Endodermal cell (in vitro differentiated cells): ENCODE measurements around the gene DPP10. TPM values are rescaled to one million over a fixed set of nuclear protein-coding genes. Genes with fewer than 3 reads are reported as not detected.
A peak's percentile ranks its signal among the peaks of the same experiment; 100 is the strongest.

Experiments
- DNase-seq: peaks from one replicate; pipeline ENCODE4 v3.0.0-alpha.2; 2017
- H3K27ac ChIP-seq: 2 replicates; pipeline ENCODE4 v1.5.1; 2013; ENCODE audit warnings: mild to moderate bottlenecking, low read depth, low read length, moderate library complexity
- H3K27me3 ChIP-seq: 2 replicates; pipeline ENCODE4 v1.6.1; 2013; ENCODE audit warnings: mild to moderate bottlenecking, low read length, moderate library complexity; ENCODE audit not compliant: insufficient read depth, control insufficient read depth, poor library complexity, severe bottlenecking
- H3K36me3 ChIP-seq: 2 replicates; pipeline ENCODE4 v1.7.0; 2013; ENCODE audit warnings: mild to moderate bottlenecking, low read length, moderate library complexity; ENCODE audit not compliant: control insufficient read depth, insufficient read depth
- H3K4me1 ChIP-seq: one replicate; pipeline ENCODE4 v1.7.0; 2013; ENCODE audit warnings: low read length; ENCODE audit not compliant: control insufficient read depth, insufficient read depth
- H3K4me3 ChIP-seq: 2 replicates; pipeline ENCODE4 v1.5.1; 2013; ENCODE audit warnings: mild to moderate bottlenecking, low read length, moderate library complexity
- H3K9ac ChIP-seq: 2 replicates; pipeline ENCODE4 v1.6.1; 2013; ENCODE audit warnings: mild to moderate bottlenecking, low read length, moderate library complexity; ENCODE audit not compliant: poor library complexity, severe bottlenecking; ENCODE audit errors: extremely low read depth
- H3K9me3 ChIP-seq: 2 replicates; pipeline ENCODE4 v1.6.1; 2013; ENCODE audit warnings: mild to moderate bottlenecking, low read length, moderate library complexity; ENCODE audit not compliant: control insufficient read depth
- H3K27ac Mint-ChIP-seq: 2 replicates; pipeline ENCODE4 v1.8.0; 2020; ENCODE audit warnings: mixed read lengths
- H3K27me3 Mint-ChIP-seq: 2 replicates; pipeline ENCODE4 v1.8.0; 2021; ENCODE audit warnings: mild to moderate bottlenecking, mixed read lengths; ENCODE audit not compliant: insufficient read depth
- H3K36me3 Mint-ChIP-seq: 2 replicates; pipeline ENCODE4 v1.8.0; 2020; ENCODE audit warnings: low read depth, mixed read lengths
- H3K4me1 Mint-ChIP-seq: 2 replicates; pipeline ENCODE4 v1.8.0; 2020; ENCODE audit warnings: mixed read lengths
- H3K4me3 Mint-ChIP-seq: 2 replicates; pipeline ENCODE4 v1.8.0; 2020; ENCODE audit warnings: mild to moderate bottlenecking, moderate library complexity, mixed read lengths
- H3K9me3 Mint-ChIP-seq: 2 replicates; pipeline ENCODE4 v1.8.0; 2020; ENCODE audit warnings: mild to moderate bottlenecking, mixed read lengths
- WGBS, 2 experiments: methylation state at CpG; one replicate each; pipeline versions ENCODE4 v1.1.5 to v1.1.7; 2013; ENCODE audit warnings: missing lambda C conversion rate in 2 of 2, mixed read lengths in 1 of 2; ENCODE audit not compliant: insufficient coverage in 1 of 2, insufficient read length in 1 of 2; 5-methylcytosine and 5-hydroxymethylcytosine counted together
- total RNA-seq, 2 donors: library from RNA; stranded (reverse); fragmentation: NEBNext Ultra II Directional in 1 of 2; extraction: Animal tissue kit (Norgen Biotek cat#: 25700) in 1 of 2; gene quantifications; 2 replicates in 1 of 2; 3 replicates in 1 of 2; pipeline ENCODE4 v1.2.1, GENCODE V29; 2021
- TF ChIP-seq, protein P1 (sequence below): fragments of 200-600 bp; sonication (generic); conservative IDR thresholded peaks from 2 replicates; pipeline ENCODE4 v1.5.0; 2021; ENCODE audit warnings: antibody characterized with exemption, mild to moderate bottlenecking

Gene DPP10
- total RNA-seq, 2 donors from 2014 or later = 8.2 to 19.2 TPM

- H3K4me1 Mint-ChIP-seq = peaks cover 17% of the 10 kb centered on the region
- no peak overlapping the region for H3K27ac ChIP-seq
- no peaks in the 10 kb centered on the region for H3K36me3 ChIP-seq
- H3K4me1 ChIP-seq = peaks cover 7% of the 10 kb centered on the region
- no peaks in the 10 kb centered on the region for H3K27me3 ChIP-seq
- no peak overlapping the region for H3K9ac ChIP-seq
- no peaks in the 10 kb centered on the region for H3K27me3 Mint-ChIP-seq
- no peak for DNase-seq
- TF ChIP-seq, protein P1, sequence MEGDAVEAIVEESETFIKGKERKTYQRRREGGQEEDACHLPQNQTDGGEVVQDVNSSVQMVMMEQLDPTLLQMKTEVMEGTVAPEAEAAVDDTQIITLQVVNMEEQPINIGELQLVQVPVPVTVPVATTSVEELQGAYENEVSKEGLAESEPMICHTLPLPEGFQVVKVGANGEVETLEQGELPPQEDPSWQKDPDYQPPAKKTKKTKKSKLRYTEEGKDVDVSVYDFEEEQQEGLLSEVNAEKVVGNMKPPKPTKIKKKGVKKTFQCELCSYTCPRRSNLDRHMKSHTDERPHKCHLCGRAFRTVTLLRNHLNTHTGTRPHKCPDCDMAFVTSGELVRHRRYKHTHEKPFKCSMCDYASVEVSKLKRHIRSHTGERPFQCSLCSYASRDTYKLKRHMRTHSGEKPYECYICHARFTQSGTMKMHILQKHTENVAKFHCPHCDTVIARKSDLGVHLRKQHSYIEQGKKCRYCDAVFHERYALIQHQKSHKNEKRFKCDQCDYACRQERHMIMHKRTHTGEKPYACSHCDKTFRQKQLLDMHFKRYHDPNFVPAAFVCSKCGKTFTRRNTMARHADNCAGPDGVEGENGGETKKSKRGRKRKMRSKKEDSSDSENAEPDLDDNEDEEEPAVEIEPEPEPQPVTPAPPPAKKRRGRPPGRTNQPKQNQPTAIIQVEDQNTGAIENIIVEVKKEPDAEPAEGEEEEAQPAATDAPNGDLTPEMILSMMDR = no peak
- H3K9me3 ChIP-seq = peaks cover under 1% of the 10 kb centered on the region
- no peak overlapping the region for H3K27ac Mint-ChIP-seq
- no peak overlapping the region for H3K4me3 Mint-ChIP-seq
- H3K9me3 Mint-ChIP-seq = no peaks in the 10 kb centered on the region
- WGBS, 2 experiments = 92 to 100% methylated on average over 2 of the region's 2 CpGs
- no peaks in the 10 kb centered on the region for H3K36me3 Mint-ChIP-seq
- H3K4me3 ChIP-seq = no peak overlapping the region
These were observed 257.0 kb downstream of the DPP10 start for GRCh38 chr2:114699423-114699944.

GRCh38 chr2:114700440-114700839 is 258.0 kb downstream of the DPP10 start:
- Mint-ChIP-seq H3K36me3 (no peaks in the 10 kb centered on the region), H3K9me3 (no peaks in the 10 kb centered on the region)

DNA sequence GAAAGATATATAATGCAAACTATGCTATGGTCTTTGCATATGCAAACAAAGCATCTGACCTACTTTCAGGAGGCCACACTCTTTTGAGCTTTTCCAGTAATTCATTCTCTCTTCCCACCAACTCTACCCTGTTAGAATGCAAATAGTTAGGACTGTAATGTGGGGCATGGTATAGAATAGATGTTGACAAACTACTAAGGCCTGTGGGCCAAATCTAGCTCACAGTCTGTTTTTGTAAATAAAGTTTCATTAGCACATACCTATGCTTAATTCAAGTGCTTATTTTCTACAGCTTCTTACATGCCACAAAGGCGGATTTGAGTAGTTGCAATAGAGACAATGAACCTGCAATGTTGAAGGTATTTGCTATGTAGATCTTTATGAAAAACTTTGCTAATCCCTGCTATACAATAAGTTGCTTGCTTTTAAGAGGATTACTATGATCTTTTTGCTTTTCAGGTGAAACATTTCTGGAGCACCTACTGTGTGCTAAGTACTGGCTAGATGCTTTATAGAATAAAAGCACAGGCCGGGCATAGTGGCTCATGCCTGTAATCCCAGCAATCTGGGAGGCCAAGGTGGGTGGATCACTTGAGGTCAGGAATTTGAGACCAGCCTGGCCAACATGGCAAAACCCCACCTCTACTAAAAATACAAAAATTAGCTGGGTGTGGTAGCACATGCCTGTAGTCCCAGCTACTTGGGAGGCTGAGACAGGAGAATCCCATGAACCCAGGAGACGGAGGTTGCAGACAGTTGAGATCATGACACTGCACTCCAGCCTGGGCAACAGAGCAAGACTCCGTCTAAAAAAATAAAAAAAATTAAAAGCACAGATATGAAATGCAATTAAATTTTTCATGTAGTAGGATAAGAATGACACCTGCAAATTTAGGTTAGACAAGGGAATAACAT is 267.8 kb downstream of the DPP10 start:
- peak overlapping the region; percentile 66 for H3K27ac Mint-ChIP-seq

More at GRCh38 chr2:114700440-114700839, 258.0 kb downstream of the DPP10 start:
- peaks cover 4% of the 10 kb centered on the region for H3K9me3 ChIP-seq
- no peaks in the 10 kb centered on the region for H3K27me3 ChIP-seq
- H3K27ac ChIP-seq = no peak overlapping the region
- H3K27me3 Mint-ChIP-seq = no peaks in the 10 kb centered on the region
- no peaks in the 10 kb centered on the region for H3K36me3 ChIP-seq
- H3K4me1 ChIP-seq = peaks cover 7% of the 10 kb centered on the region
- WGBS, 2 experiments = 82 to 86% methylated on average over 5 of the region's 5 CpGs
- H3K9ac ChIP-seq = no peak overlapping the region
- H3K4me3 ChIP-seq = no peak overlapping the region
- H3K4me1 Mint-ChIP-seq = peaks cover 17% of the 10 kb centered on the region
- TF ChIP-seq, protein P1 = no peak
- no peak overlapping the region for H3K27ac Mint-ChIP-seq
- no peak overlapping the region for H3K4me3 Mint-ChIP-seq
- no peak for DNase-seq

More for the DNA sequence above, 267.8 kb downstream of the DPP10 start:
- Mint-ChIP-seq H3K36me3 (no peaks in the 10 kb centered on the region), H3K4me3 (no peak overlapping the region), H3K27me3 (peaks cover 3% of the 10 kb centered on the region), H3K9me3 (no peaks in the 10 kb centered on the region), H3K4me1 (peaks cover 18% of the 10 kb centered on the region)
- Histone ChIP-seq H3K9me3 (no peaks in the 10 kb centered on the region), H3K27ac (no peak overlapping the region), H3K27me3 (no peaks in the 10 kb centered on the region), H3K4me3 (no peak overlapping the region), H3K9ac (no peak overlapping the region), H3K36me3 (no peaks in the 10 kb centered on the region), H3K4me1 (no peaks in the 10 kb centered on the region)
- WGBS, 2 experiments = 90% methylated on average over 4 of the region's 4 CpGs; no CpG with 5 or more reads in 1 of the 2 experiments
- TF ChIP-seq, protein P1 = no peak
- no peak for DNase-seq
